Measurements from ENCODE around the gene JUN.

Gene JUN

GRCh38 chr1:58782178-58783089, 1.4 kb downstream of the JUN start:
- peak; percentile 61 for DNase-seq

- DNase-seq, result no peak
These were observed 2.2 kb downstream of the JUN start for GRCh38 chr1:58781541-58782177.

DNA sequence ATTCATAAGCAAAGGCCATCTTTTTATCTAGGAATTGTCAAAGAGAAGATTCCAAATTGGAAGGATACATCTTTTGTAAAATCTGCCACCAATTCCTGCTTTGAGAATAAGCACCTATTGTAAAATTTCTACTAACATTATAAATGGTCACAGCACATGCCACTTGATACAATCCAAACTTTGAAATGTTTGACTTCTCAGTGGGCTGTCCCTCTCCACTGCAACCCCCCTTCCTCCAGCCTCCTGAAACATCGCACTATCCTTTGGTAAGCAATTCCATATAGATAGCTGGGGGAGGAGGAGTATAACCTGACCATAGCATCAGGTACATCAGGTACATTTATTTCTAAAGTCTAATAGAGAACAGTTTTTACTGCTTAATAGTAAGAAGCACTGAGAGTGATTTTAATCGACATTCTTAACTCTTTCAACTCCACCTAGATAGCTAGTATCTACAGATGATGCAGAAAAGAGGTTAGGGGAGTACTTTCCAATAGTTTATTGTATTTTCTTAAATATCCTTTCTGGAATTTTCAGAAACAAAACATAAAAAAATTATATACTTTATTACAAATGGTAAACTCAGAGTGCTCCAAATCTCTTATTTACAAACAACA, 2.9 kb downstream of the JUN start:
- DNase-seq, result no peak

GRCh38 chr1:58780411-58780810, 3.4 kb downstream of the JUN start:
- no peak for DNase-seq

DNA sequence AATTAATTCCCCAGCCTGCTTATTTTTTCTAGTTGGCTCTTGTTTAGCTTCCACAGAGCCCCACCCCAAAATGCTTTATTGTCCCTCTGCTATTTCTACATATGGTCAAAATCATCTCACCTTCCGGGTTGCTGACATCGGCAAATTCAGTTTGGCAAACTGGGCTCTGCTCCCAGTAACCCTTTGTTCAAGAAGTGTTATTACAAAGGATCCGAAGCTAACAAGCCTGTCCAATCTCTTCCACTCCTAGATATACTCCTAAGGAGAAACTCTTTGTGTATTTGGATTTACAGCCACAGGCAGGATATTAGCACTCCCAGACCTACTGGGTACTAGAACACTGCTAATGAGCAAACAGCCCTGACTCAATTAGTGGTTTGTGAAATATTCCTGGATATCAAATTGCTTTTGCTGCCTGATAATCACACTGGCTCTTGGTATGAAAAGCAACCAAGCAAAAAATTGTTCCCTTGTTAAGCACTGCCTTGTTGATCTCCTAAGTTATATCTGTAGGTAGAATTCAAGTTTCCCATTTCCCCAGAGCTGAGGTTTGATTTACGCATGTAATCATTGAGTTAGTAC, 4.0 kb downstream of the JUN start:
- DNase-seq, result no peak

- DNase-seq, result no peak
These were observed 4.6 kb downstream of the JUN start for GRCh38 chr1:58779059-58779754.

DNA sequence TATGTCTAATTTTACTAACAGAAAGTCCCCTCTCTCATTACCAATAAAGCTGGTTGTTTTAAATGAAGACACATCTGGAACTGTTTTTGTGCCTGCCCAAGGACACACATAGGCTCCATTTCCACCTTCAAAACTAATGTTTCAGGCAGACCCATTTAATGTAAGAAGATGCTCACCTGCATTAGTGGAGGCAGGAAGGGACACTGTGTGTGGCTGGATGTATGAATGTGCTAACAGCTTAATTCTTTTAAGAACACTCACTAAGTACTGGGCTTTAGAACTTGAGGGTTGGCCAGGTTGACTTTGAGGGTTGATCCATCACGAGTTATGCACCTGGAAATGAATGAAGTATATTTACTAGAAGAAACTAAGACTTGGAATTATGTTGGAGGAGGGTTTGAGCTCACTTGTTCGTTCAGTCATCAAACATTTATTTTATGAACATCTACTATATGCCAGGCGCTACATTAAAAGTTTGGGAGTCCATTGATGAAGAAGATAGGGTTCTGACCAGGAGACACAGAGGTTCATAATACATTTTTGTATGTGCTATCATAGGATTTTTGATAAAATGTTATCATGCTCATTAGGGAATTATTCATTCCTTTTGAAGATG, 5.4 kb downstream of the JUN start:
- DNase-seq, result no peak

DNA sequence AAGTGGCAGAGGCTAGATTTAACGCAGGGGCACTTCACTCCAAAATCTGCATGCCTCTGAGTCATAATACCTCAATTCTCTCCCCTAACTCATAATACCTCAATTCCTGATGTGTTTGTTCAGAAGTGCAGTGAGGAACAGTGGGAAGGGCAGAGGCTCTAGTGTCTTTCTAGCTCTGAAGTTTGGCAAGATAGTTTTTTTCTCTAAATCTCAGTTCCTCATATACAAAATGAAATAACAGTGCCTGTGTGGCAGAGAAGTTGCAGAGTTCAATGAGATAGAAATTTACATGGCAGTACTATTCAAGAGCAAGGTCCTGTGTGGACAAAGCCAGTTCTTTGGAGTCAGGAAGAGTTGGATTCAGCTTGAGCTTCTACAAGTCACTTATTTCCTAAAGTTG, 9.8 kb downstream of the JUN start:
- no peak for DNase-seq

- DNase-seq, result no peak
These were observed 10.4 kb downstream of the JUN start for GRCh38 chr1:58773406-58773840.

- no peak for DNase-seq
These were observed 14.0 kb downstream of the JUN start for GRCh38 chr1:58769809-58770320.

DNA sequence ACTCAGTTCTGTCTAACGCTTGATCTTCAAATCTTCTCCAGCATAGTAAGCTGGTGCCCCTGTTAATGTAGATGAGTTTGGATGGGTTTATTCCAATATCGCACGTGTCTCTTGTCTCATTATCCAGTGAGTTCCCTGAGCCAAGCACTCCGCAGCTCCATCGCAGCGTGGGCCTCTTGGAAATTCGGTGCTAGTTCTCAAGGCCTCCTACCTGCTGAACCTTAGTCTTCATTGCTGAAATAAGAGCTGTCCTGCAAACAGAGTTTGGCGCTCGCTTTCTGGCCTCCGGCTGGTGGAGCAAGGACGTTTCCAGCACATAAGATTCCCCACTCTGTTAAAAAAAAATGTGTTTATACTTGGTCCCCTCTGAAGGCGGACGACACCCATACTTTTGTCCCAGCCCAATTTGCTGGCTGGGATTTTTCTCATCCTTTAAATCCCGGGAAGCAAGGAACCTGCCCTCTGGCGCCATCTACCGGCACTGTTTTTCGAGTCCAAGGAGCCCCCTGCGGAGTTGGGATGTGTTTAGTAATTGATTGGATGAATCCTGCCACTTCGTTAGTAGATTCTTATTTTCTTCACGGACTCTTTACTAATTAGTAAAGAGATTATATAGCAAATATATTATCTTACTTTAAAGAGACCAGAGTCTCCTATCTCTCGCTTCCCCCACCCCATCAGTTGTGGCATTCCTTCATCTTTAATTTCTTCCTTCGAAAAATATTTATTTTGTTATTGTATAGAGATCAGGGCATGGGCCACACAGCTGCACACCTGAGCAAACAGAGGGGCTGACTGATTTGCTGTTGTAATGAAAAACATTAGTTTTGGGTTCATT, 14.7 kb downstream of the JUN start:
- DNase-seq, result no peak

- no peak for DNase-seq
These were observed 15.6 kb downstream of the JUN start for GRCh38 chr1:58768191-58768731.

- DNase-seq, result no peak
These were observed 16.7 kb downstream of the JUN start for GRCh38 chr1:58767143-58767542.

DNA sequence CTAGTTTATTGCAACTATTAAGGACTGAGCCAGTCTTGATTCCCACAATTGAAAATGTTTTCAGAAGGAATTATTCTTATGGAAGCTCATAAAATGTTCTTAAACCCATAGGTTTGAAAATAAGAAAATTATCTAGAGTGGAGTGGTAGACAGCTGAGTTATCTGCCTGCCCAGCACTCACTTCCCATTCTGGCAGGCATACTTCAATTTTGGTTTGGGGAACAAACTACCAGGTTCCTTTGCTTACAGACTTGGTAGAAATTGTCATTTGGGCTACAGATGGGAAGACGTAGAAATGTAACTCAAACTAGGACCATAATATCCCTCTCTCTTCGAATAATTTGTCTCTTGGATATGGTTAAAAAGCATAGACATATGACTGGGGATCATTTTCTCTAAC, 18.4 kb downstream of the JUN start:
- no peak for DNase-seq

- DNase-seq, result no peak
These were observed 18.8 kb downstream of the JUN start for GRCh38 chr1:58765006-58765405.

DNA sequence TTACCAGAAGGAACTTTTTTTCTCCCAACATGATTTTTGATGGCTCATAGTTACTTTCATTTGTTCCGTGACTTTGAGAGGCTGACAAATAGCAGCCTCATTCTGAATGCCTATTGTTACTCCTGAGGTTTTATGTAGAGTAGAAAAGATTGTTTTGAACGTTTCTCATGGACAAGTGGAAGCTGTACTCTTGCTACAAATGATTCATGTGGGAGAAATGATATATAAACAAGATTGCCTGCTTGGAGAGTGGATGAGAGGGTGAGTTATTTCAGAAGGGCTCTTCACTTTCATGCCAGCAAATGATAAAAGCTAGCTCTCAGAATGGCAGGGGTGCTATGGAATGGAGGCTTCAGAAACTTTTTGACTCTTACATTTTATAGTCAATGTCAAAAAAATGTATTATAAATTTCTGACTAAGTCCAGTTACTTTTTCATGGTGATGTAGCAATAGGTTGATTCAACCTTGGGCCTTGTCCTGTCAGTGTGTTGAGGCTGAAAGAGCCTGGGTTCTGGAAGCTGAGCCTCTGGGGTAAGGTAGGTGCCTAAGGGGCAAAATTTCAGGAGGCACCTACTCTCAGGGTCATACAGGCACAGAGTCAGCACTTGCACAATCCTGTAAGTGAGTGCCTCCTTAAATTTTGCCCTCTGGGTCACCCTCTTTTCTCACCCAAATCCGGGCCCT, 19.4 kb downstream of the JUN start:
- DNase-seq, result no peak

GRCh38 chr1:58763214-58763613, 20.6 kb downstream of the JUN start:
- no peak for DNase-seq

DNA sequence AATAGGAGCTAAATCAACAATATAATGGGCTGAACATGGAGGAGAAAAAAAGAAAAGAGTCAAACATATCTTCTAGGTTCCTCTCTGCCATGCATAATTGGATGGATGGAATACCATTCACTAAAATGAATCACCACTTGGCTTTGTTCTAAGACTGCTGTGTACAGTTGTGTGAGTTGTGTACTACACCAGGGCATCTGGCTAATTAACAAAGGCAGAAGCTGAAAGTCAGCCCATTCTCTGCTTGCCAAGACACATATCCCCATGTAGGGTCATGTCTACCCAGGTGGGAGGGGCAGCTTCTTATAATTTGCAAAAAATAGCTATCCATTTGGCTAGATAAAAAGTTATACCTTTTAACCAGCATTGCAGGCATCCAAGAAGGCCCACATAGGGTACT, 21.0 kb downstream of the JUN start:
- no peak for DNase-seq

DNA sequence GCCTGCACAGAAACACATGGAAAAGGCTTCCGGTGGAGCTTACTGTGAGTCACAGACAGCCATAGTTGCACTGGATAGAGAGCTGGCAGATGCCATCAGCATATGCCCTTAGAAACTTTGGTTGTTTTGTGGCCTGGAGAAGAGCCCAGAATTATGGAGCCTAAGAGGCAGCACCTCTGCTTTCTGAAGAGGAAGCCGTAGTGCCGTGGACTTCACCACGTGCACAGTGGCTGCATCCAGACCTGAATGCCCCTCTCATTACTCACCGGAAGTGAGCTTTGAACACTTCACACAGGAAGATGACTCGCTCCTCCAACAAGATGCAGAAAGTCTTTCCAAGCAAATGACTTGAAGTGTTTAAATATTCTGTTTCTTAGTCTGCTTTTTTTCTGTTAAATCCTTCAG, 28.4 kb downstream of the JUN start:
- DNase-seq, result peak; percentile 65
